ENCODE results near the gene CBFA2T3. TPM values are rescaled to one million over a fixed set of nuclear protein-coding genes. Genes with fewer than 3 reads are reported as not detected.

CBFA2T3 gene
- total and polyA plus RNA-seq, 2 of the 13 experiments (the other 11 are each of a cell fraction or from before 2014, with no cell fraction given), result 0.05 TPM; not detected in 1

- TF ChIP-seq E2F5 (CRISPR knock-in tag; conservative IDR thresholded peaks at IDR 0.05) (no peak), SP2 (CRISPR knock-in tag; IDR thresholded peaks at IDR 0.05) (no peak), ESRRA (CRISPR knock-in tag; IDR thresholded peaks at IDR 0.05; ENCODE audit: low read depth) (no peak), FOXK2 (IDR thresholded peaks at IDR 0.05) (no peak), HHEX (CRISPR knock-in tag; IDR thresholded peaks at IDR 0.05) (no peak), ZBTB7A (CRISPR knock-in tag; IDR thresholded peaks at IDR 0.05) (no peak)
These were observed 95.2 kb downstream of the CBFA2T3 start (continued) for GRCh38 chr16:88881675-88882357.

- in situ Hi-C loops (cut with HindIII; ENCODE audit: extremely low pct_ligation_motif_present, low pct_unique_long_range_greater_than_20kb) (no loop called here), intact Hi-C loops (cut with micrococcal nuclease; ENCODE audit: unreplicated experiment) (no loop called here)
- ChIA-PET POLR2A (interaction anchor here (1.4 kb wide), 1 partner anchor 24 kb away, joined by 5 read pairs; the partner anchor contains the start of genes GALNS and TRAPPC2L), CTCF (ENCODE audit: low intra/inter-chr PET ratio, low total read pairs) (no interaction called here)
- WGBS (ENCODE audit: low lambda C conversion rate), result 2% methylated on average over 7 of the region's 46 CpGs
- no TSS peak for BruUV-seq (replicated peaks)
- no peak for DNase-seq (ENCODE audit: low spot score)
- no peaks in the 10 kb centered on the region for H3K79me2 ChIP-seq (ENCODE audit: insufficient read depth, low read length)
- H3K27ac ChIP-seq (ENCODE audit: extremely low read length, insufficient read depth, low read length), result no peak overlapping the region
- H3K4me1 ChIP-seq (ENCODE audit: insufficient read depth, low read length), result peaks cover 24% of the 10 kb centered on the region
- no peaks in the 10 kb centered on the region for H3K36me3 ChIP-seq (replicated peaks in 1 of 2; ENCODE audit: control insufficient read depth in 1 of 2, insufficient read depth in 2 of 2, low read length in 2 of 2)
- H3K9ac ChIP-seq (ENCODE audit: insufficient read depth, low read depth, low read length), result no peak overlapping the region
- peak; percentile 41 for ATAC-seq
- peaks cover 4% of the 10 kb centered on the region; the same call in 1 of the 2 replicates for H4K20me1 ChIP-seq (ENCODE audit: insufficient read depth, low read length)
- no peaks in the 10 kb centered on the region for H3K9me3 ChIP-seq (ENCODE audit: low read length)
- FAIRE-seq, result no peak
- H2AFZ ChIP-seq (ENCODE audit: low read length), result no peak overlapping the region
- H3K4me3 ChIP-seq (replicated peaks in 1 of 3; ENCODE audit: insufficient read depth in 1 of 3, low read depth in 2 of 3, low read length in 3 of 3), result peak overlapping the region in 2 of 3 experiments; percentile 9 to 56; a peak in 2 of 6 replicates
- H3K27me3 ChIP-seq (ENCODE audit: control insufficient read depth in 1 of 2, insufficient read depth in 2 of 2, low read length in 2 of 2), result peaks cover 34 to 96% of the 10 kb centered on the region in 2 experiments
- H3K4me2 ChIP-seq (ENCODE audit: low read depth, low read length), result peak overlapping the region; percentile 48
- TF ChIP-seq MIER3 (CRISPR knock-in tag; IDR thresholded peaks at IDR 0.05; ENCODE audit: borderline replicate concordance) (no peak), ZNF687 (CRISPR knock-in tag; IDR thresholded peaks at IDR 0.05) (peak; percentile 46), HDAC1 (CRISPR knock-in tag; IDR thresholded peaks at IDR 0.05) (no peak), TFE3 (CRISPR knock-in tag; IDR thresholded peaks at IDR 0.05) (no peak), ZMYM3 (CRISPR knock-in tag; IDR thresholded peaks at IDR 0.05) (no peak), CCDC6 (CRISPR knock-in tag; IDR thresholded peaks at IDR 0.05) (no peak), HNRNPLL (IDR thresholded peaks at IDR 0.05; ENCODE audit: low read depth, low read length, poor library complexity, severe bottlenecking) (peak; percentile 40), MTA1 (CRISPR knock-in tag; IDR thresholded peaks at IDR 0.05; ENCODE audit: borderline replicate concordance) (no peak), ZNF607 (CRISPR knock-in tag; IDR thresholded peaks at IDR 0.05; ENCODE audit: borderline replicate concordance) (no peak), EZH2 (conservative IDR thresholded peaks at IDR 0.05; ENCODE audit: low read depth, low read length) (peak; percentile 89; the same call in 1 of the 2 replicates), ZBTB3 (CRISPR knock-in tag; IDR thresholded peaks at IDR 0.05; ENCODE audit: borderline replicate concordance, low read depth) (no peak)
These were observed 95.9 kb downstream of the CBFA2T3 start for GRCh38 chr16:88881007-88881615.

Data from HepG2 (cell line).